Astrocyte of the cerebellum (primary cell): ENCODE results near the gene C17orf107.

Experiments
- DNase-seq: peaks from one replicate; pipeline ENCODE4 v3.0.0-alpha.2; 2011; ENCODE audit warnings: low read depth
- H3K4me3 ChIP-seq: 2 replicates; pipeline ENCODE4 v1.5.1; 2011; ENCODE audit warnings: mild to moderate bottlenecking, low read depth, low read length, moderate library complexity
- in situ Hi-C: cut with HindIII; loops from 2 replicates; pipeline ENCODE4 v1.10.0; 2017; ENCODE audit warnings: low sequenced_read_pairs
- TF ChIP-seq, protein P1 (sequence below): IDR thresholded peaks from 2 replicates; pipeline ENCODE4 v1.5.1; 2012; ENCODE audit warnings: low read length, low read depth, moderate library complexity, mild to moderate bottlenecking; ENCODE audit errors: missing control alignments

The C17orf107 gene

DNA sequence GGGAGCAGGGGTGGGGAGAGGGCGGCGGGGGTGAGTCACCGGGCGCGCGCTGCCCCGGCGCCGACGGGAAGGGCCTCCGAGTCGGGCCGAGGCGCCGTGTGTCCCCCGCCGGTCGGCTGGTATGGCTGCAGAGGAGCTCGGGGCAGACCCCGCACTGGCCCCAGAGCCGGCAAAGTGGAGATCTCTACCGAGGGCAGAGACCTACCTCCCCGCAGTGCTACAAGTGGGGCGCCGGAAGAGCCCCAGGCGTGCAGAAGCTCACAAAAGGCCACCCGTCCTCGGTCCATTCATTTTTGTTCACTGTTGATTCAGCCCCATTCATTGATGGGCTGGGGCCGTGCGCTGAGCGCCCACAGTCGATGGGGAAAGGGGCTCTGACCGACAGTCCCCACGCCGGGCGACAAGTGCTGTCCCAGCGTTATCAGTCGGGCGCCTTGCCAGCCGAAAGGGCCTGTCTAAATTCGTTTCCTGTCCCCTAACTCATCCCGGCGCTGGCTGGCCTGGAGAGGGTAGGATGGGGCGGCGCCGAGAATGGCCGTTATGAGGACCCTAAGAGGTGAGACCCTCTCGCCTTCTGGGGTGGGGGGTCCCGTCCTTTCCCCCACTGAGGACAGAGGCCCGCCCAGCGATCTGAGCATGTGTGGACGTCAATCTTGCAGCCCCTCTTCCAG is 50.9 kb downstream of the C17orf107 start:
- H3K4me3 ChIP-seq: peak overlapping the region; percentile 20
- in situ Hi-C loops: no loop called here
- TF ChIP-seq, protein P1, sequence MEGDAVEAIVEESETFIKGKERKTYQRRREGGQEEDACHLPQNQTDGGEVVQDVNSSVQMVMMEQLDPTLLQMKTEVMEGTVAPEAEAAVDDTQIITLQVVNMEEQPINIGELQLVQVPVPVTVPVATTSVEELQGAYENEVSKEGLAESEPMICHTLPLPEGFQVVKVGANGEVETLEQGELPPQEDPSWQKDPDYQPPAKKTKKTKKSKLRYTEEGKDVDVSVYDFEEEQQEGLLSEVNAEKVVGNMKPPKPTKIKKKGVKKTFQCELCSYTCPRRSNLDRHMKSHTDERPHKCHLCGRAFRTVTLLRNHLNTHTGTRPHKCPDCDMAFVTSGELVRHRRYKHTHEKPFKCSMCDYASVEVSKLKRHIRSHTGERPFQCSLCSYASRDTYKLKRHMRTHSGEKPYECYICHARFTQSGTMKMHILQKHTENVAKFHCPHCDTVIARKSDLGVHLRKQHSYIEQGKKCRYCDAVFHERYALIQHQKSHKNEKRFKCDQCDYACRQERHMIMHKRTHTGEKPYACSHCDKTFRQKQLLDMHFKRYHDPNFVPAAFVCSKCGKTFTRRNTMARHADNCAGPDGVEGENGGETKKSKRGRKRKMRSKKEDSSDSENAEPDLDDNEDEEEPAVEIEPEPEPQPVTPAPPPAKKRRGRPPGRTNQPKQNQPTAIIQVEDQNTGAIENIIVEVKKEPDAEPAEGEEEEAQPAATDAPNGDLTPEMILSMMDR: no peak
- DNase-seq: no peak

DNA sequence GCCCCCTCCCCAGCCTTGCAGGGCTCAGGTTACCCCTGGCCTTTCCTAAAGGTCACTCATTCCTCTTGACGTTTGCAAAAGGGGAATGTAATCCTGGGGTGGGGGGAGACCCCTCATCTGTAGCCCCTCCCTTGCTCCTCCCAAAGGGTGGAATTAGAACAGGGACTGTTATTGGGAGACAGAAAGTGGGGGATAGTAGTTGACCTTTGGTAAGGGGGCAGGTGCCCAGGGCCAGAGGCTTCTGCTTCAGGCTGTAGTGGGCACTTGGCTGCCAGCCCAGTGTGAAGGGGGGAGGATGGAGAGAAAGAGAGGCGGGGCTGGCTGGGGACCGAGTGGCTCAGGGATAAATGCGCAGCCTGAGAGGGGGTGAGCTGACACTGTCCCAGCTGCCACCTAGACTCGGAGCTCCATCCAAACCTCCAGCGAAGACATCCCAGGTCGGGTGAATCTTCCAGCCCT is 51.4 kb downstream of the C17orf107 start, which contains the start of gene ENO3:
Gene ENO3, plus strand, starts transcription at position 374 of the 459 bp plus-strand sequence. CDS start 711 bp downstream, outside the sequence.
- TF ChIP-seq, protein P1: no peak
- in situ Hi-C loops: no loop called here
- peak within 1 kb of the TSS; percentile 20 for H3K4me3 ChIP-seq
- DNase-seq: no peak

DNA sequence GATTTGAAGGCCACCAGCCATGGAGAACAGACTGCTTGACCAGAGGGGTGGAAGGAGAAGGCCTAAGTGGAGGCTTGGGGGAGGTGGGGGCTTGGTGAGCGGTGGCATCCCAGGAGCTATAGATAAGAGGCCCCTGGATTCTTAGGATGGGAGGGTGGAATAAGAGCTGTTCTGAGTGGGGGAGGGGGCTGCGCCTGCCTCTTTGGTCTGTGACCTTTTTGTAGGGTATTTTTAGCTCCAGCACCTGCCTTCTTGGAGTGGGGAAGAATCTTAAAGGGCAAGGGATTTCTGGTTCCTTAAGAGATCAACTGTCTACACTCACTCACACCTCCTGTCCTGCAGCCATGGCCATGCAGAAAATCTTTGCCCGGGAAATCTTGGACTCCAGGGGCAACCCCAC is 52.1 kb downstream of the C17orf107 start:
- no peak for DNase-seq
- TF ChIP-seq, protein P1: no peak
- in situ Hi-C loops: no loop called here
- H3K4me3 ChIP-seq: no peak overlapping the region
